Breast epithelium (tissue), 3 donors: ENCODE data around the gene IFIT3.
"Not testable (repeated sequence)": the region's sequence is repeated elsewhere in the genome, so short reads cannot be mapped to it uniquely, and the experiment has no call there.

Source experiments
- POLR2A ChIP-seq: fragments of 450-650 bp; IDR thresholded peaks from one replicate; pipeline ENCODE4 v1.6.1; 2016; ENCODE audit warnings: antibody characterized with exemption, mild to moderate bottlenecking, moderate library complexity
- POLR2AphosphoS5 ChIP-seq, 3 donors: sonication (generic); formaldehyde crosslinking; IDR thresholded peaks; one replicate each; pipeline ENCODE4 v1.6.1; 2017; ENCODE audit warnings: antibody characterized with exemption in 3 of 3
- TF ChIP-seq, protein P1 (sequence below), 3 donors: fragments of 450-650 bp; IDR thresholded peaks; one replicate each; pipeline ENCODE4 v1.5.1; 2016 to 2017; ENCODE audit warnings: antibody characterized with exemption in 3 of 3, mild to moderate bottlenecking in 3 of 3, moderate library complexity in 3 of 3

DNA sequence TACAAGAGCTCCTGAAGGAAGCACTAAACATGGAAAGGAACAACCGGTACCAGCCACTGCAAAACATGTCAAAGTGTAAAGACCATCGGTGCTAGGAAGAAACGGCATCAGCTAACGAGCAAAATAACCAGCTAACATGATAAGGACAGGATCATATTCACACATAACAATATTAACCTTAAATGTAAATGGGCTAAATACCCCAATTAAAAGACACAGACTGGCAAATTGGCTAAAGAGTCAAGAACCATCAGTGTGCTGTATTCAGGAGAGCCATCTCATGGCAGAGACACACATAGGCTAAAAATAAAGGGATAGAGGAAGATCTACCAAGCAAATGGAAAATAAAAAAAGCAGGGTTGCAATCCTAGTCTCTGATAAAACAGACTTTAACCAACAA, 9.8 kb upstream of the IFIT3 start:
- TF ChIP-seq POLR2A; POLR2AphosphoS5 (IDR thresholded peaks at IDR 0.05): not testable (repeated sequence)
- TF ChIP-seq, protein P1, sequence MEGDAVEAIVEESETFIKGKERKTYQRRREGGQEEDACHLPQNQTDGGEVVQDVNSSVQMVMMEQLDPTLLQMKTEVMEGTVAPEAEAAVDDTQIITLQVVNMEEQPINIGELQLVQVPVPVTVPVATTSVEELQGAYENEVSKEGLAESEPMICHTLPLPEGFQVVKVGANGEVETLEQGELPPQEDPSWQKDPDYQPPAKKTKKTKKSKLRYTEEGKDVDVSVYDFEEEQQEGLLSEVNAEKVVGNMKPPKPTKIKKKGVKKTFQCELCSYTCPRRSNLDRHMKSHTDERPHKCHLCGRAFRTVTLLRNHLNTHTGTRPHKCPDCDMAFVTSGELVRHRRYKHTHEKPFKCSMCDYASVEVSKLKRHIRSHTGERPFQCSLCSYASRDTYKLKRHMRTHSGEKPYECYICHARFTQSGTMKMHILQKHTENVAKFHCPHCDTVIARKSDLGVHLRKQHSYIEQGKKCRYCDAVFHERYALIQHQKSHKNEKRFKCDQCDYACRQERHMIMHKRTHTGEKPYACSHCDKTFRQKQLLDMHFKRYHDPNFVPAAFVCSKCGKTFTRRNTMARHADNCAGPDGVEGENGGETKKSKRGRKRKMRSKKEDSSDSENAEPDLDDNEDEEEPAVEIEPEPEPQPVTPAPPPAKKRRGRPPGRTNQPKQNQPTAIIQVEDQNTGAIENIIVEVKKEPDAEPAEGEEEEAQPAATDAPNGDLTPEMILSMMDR (IDR thresholded peaks at IDR 0.05), result not testable (repeated sequence)
